Left lung (tissue), 10 donors: ENCODE measurements around the gene PRSS53. TPM values are rescaled to one million over a fixed set of nuclear protein-coding genes. Genes with fewer than 3 reads are reported as not detected.

Experiments
- ATAC-seq: fragments of 200-7000 bp; cut with Tn5 transposase; one replicate; pipeline ENCODE4 v1.9.1; 2020; ENCODE audit warnings: moderate library complexity
- DNase-seq, 4 donors: peaks; one replicate each; pipeline ENCODE4 v3.0.0-alpha.2; 2013 to 2020
- H3K27ac ChIP-seq, 2 donors: fragments of 200-600 bp; sonication (generic) in 1 of 2; one replicate each; pipeline versions ENCODE4 v1.5.0 to v1.8.0; 2020 to 2021
- H3K27me3 ChIP-seq, 2 donors: fragments of 200-600 bp; sonication (generic) in 1 of 2; one replicate each; pipeline versions ENCODE4 v1.5.0 to v1.8.0; 2020 to 2021
- H3K36me3 ChIP-seq, 2 donors: fragments of 200-600 bp; sonication (generic) in 1 of 2; one replicate each; pipeline versions ENCODE4 v1.5.0 to v1.8.0; 2020 to 2021
- H3K4me1 ChIP-seq, 2 donors: fragments of 200-600 bp; one replicate each; pipeline ENCODE4 v1.8.0; 2021
- H3K4me3 ChIP-seq, 2 donors: fragments of 200-600 bp; sonication (generic) in 1 of 2; one replicate each; pipeline versions ENCODE4 v1.5.0 to v1.8.0; 2020 to 2021; ENCODE audit warnings: mild to moderate bottlenecking in 1 of 2
- H3K9me3 ChIP-seq, 2 donors: fragments of 200-600 bp; sonication (generic) in 1 of 2; one replicate each; pipeline versions ENCODE4 v1.5.0 to v1.8.0; 2020 to 2021
- CTCF ChIP-seq, 2 donors: fragments of 200-600 bp; sonication (generic) in 1 of 2; IDR thresholded peaks; one replicate each; pipeline versions ENCODE4 v1.5.0 to v1.8.0; 2021; ENCODE audit warnings: antibody characterized with exemption in 2 of 2
- intact Hi-C, 2 donors: fragments of 100-400 bp; cut with DNase I; formaldehyde crosslinking; loops; one replicate each; pipeline versions ENCODE4 v1.11.2 to v1.14.2; 2022
- polyA plus RNA-seq, 6 donors: library from polyadenylated mRNA; unstranded; fragments of 120-200 nt; gene quantifications; one replicate each; pipeline ENCODE4 v1.2.1, GENCODE V29; 2013; ENCODE audit not compliant: insufficient read length in 6 of 6
- total RNA-seq, 2 donors: library from RNA; stranded (reverse); fragmentation: NEBNext Ultra II Directional; extraction: Animal tissue kit (Norgen Biotek cat#: 25700); gene quantifications; one replicate each; pipeline ENCODE4 v1.2.1, GENCODE V29; 2021
- donor health status: DM: no; HTN: yes; CAD: no.
- donor health status: DM: no; HTN: no; CAD: no.

The PRSS53 gene
- total and polyA plus RNA-seq, 8 donors, result 0.96 to 2.9 (median 2.2) TPM

GRCh38 chr16:31128711-31129567 is 40.2 kb upstream of the PRSS53 start:
- Histone ChIP-seq H3K4me1 (peaks cover 17 to 73% of the 10 kb centered on the region in 2 donors), H3K36me3 (peaks cover 0 to 61% of the 10 kb centered on the region in 2 donors), H3K9me3 (no peaks in the 10 kb centered on the region), H3K27ac (peak overlapping the region; percentile 90 to 97), H3K4me3 (no peak overlapping the region), H3K27me3 (no peaks in the 10 kb centered on the region)
- ATAC-seq, result peak; percentile 65
- peak in 3 of 4 donors; percentile 50 to 87 (median 84) for DNase-seq
- intact Hi-C loops, result no loop called here
- no peak for TF ChIP-seq CTCF (IDR thresholded peaks at IDR 0.05)

GRCh38 chr16:31127182-31127581 is 38.4 kb upstream of the PRSS53 start:
- Histone ChIP-seq H3K4me3 (no peak overlapping the region), H3K27me3 (no peaks in the 10 kb centered on the region), H3K9me3 (no peaks in the 10 kb centered on the region), H3K36me3 (peaks cover 0 to 73% of the 10 kb centered on the region in 2 donors), H3K27ac (peak overlapping the region; percentile 90 to 97), H3K4me1 (peaks cover 13 to 57% of the 10 kb centered on the region in 2 donors)
- ATAC-seq, result peak; percentile 45
- TF ChIP-seq CTCF (IDR thresholded peaks at IDR 0.05), result no peak
- peak in 1 of 4 donors; percentile 72 for DNase-seq
- intact Hi-C loops, result no loop called here

- ATAC-seq, result no peak
- no peaks in the 10 kb centered on the region for H3K9me3 ChIP-seq
Measured at GRCh38 chr16:31125844-31126243, 37.1 kb upstream of the PRSS53 start.

GRCh38 chr16:31120129-31120528 is 31.4 kb upstream of the PRSS53 start:
- intact Hi-C loops, result no loop called here
- H3K36me3 ChIP-seq, result peaks cover 0 to 59% of the 10 kb centered on the region in 2 donors
- no peak for ATAC-seq

More at GRCh38 chr16:31125844-31126243, 37.1 kb upstream of the PRSS53 start:
- intact Hi-C loops, result no loop called here
- TF ChIP-seq CTCF (IDR thresholded peaks at IDR 0.05), result no peak
- peaks cover 13 to 46% of the 10 kb centered on the region in 2 donors for H3K4me1 ChIP-seq
- peaks cover 0 to 73% of the 10 kb centered on the region in 2 donors for H3K36me3 ChIP-seq
- DNase-seq, result no peak
- H3K27me3 ChIP-seq, result no peaks in the 10 kb centered on the region
- H3K4me3 ChIP-seq, result no peak overlapping the region
- peak overlapping the region in 1 of 2 donors; percentile 97 for H3K27ac ChIP-seq

More at GRCh38 chr16:31120129-31120528, 31.4 kb upstream of the PRSS53 start:
- no peak for DNase-seq
- Histone ChIP-seq H3K4me3 (no peak overlapping the region), H3K4me1 (peaks cover 4 to 36% of the 10 kb centered on the region in 2 donors), H3K27me3 (no peaks in the 10 kb centered on the region), H3K9me3 (no peaks in the 10 kb centered on the region), H3K27ac (peak overlapping the region in 1 of 2 donors; percentile 90)
- TF ChIP-seq CTCF (IDR thresholded peaks at IDR 0.05), result no peak
